ENCODE measurements around the gene COBLL1. TPM values are rescaled to one million over a fixed set of nuclear protein-coding genes. Genes with fewer than 3 reads are reported as not detected.

The COBLL1 gene
- total RNA-seq, 1 experiment from 2014 or later, result 5.9 TPM

DNA sequence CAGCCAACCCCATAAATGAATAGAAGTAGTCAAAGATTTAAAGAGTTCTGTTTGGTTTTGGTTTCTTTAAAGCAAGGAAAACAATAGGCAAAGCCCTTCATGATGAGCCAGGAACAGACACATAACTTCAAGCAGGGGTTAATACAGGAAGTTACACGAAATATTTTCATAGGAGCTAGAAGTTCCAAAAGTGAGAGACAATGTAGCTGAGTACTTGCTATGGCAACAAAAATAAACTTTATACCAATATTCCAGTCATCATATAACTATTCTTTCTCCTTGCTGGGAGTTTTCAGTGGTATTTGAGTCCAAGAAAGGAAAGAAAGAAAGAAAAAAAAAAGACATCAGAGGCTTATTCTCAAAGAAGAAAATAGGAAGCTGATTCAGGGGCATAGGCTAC, 56.2 kb downstream of the COBLL1 start:
- Histone ChIP-seq H2AFZ (ENCODE audit: low read length) (no peak overlapping the region), H3K9ac (ENCODE audit: extremely low read depth, insufficient read length, low read length) (no peak overlapping the region)

More for the DNA sequence above, 56.2 kb downstream of the COBLL1 start:
- no peak overlapping the region for H4K8ac ChIP-seq (replicated peaks; ENCODE audit: insufficient read length, low read depth, low read length)
- no peaks in the 10 kb centered on the region for H3K9me3 ChIP-seq (ENCODE audit: control insufficient read depth, low read depth, low read length)
- H2BK5ac ChIP-seq (ENCODE audit: insufficient read length, low read length), result no peak overlapping the region
- no peak overlapping the region for H3K27ac ChIP-seq (ENCODE audit: insufficient read length, low read depth, low read length)
- H3K27ac Mint-ChIP-seq, result no peak overlapping the region
- H4K5ac ChIP-seq (ENCODE audit: insufficient read length, low read depth, low read length), result no peak overlapping the region
- no peaks in the 10 kb centered on the region for H3K9me3 Mint-ChIP-seq
- no peaks in the 10 kb centered on the region for H3K27me3 ChIP-seq (ENCODE audit: insufficient read depth, low read length)
- no peak overlapping the region for H3K56ac ChIP-seq (ENCODE audit: insufficient read length, low read depth, low read length)
- H3K18ac ChIP-seq (ENCODE audit: insufficient read length, low read depth, low read length), result no peak overlapping the region
- H4K20me1 ChIP-seq (ENCODE audit: control insufficient read depth, insufficient read depth, insufficient read length), result no peaks in the 10 kb centered on the region
- H3K14ac ChIP-seq (ENCODE audit: insufficient read depth, low read length), result no peak overlapping the region
- no peak overlapping the region for H3T11ph ChIP-seq (ENCODE audit: low read length)
- H4K91ac ChIP-seq (ENCODE audit: insufficient read length, low read depth, low read length), result no peak overlapping the region
- no peaks in the 10 kb centered on the region for H3K4me1 ChIP-seq (ENCODE audit: insufficient read depth, low read length)
- no peak overlapping the region for H3K23ac ChIP-seq (ENCODE audit: insufficient read length, low read depth, low read length)
- no peak overlapping the region for H2AK5ac ChIP-seq (ENCODE audit: insufficient read length, low read length)
- no peak overlapping the region for H3K4me2 ChIP-seq (ENCODE audit: insufficient read depth, insufficient read length, low read length)
- no peaks in the 10 kb centered on the region for H3K79me2 ChIP-seq (ENCODE audit: insufficient read depth, low read length)
- H3K36me3 Mint-ChIP-seq (ENCODE audit: insufficient read depth in 1 of 3, low read depth in 3 of 3), result no peaks in the 10 kb centered on the region
- no peak overlapping the region for H2BK15ac ChIP-seq (ENCODE audit: low read depth, low read length)
- no peak overlapping the region for H3K4me3 Mint-ChIP-seq
- no CpG with 5 or more reads among the region's 1 CpG for WGBS (ENCODE audit: extremely low coverage, insufficient read length, low lambda C conversion rate)
- H3K79me1 ChIP-seq (ENCODE audit: insufficient read depth, low read depth, low read length, poor library complexity, severe bottlenecking), result no peaks in the 10 kb centered on the region
- no peak overlapping the region for H2BK20ac ChIP-seq (ENCODE audit: low read depth, low read length, poor library complexity, severe bottlenecking)
- peaks cover 12 to 16% of the 10 kb centered on the region in 2 experiments for H3K4me1 Mint-ChIP-seq
- H3K4ac ChIP-seq (ENCODE audit: low read depth, low read length), result no peak overlapping the region
- DNase-seq, result no peak
- no peaks in the 10 kb centered on the region for H3K23me2 ChIP-seq (ENCODE audit: insufficient read length, low read depth, low read length, poor library complexity, severe bottlenecking)
- H2BK12ac ChIP-seq (ENCODE audit: insufficient read length, low read depth, low read length), result no peak overlapping the region
- TF ChIP-seq, protein P1, sequence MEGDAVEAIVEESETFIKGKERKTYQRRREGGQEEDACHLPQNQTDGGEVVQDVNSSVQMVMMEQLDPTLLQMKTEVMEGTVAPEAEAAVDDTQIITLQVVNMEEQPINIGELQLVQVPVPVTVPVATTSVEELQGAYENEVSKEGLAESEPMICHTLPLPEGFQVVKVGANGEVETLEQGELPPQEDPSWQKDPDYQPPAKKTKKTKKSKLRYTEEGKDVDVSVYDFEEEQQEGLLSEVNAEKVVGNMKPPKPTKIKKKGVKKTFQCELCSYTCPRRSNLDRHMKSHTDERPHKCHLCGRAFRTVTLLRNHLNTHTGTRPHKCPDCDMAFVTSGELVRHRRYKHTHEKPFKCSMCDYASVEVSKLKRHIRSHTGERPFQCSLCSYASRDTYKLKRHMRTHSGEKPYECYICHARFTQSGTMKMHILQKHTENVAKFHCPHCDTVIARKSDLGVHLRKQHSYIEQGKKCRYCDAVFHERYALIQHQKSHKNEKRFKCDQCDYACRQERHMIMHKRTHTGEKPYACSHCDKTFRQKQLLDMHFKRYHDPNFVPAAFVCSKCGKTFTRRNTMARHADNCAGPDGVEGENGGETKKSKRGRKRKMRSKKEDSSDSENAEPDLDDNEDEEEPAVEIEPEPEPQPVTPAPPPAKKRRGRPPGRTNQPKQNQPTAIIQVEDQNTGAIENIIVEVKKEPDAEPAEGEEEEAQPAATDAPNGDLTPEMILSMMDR (conservative IDR thresholded peaks at IDR 0.05), result no peak
- no peaks in the 10 kb centered on the region for H3K27me3 Mint-ChIP-seq (ENCODE audit: low read depth)
- no peak overlapping the region for H2BK120ac ChIP-seq (ENCODE audit: low read depth, low read length, poor library complexity, severe bottlenecking)
